ENCODE data around the gene ZNF594.

GRCh38 chr17:5184288-5184687 lies 7.4 kb downstream of the ZNF594 start:
- no peak for TF ChIP-seq CTCF (conservative IDR thresholded peaks at IDR 0.05 in 1 of 2, IDR thresholded peaks at IDR 0.05 in 1 of 2; ENCODE audit: extremely low read depth in 1 of 2, insufficient read depth in 1 of 2, low read depth in 1 of 2, low read length in 2 of 2)
- no peak for TF ChIP-seq EZH2 (IDR thresholded peaks at IDR 0.05; ENCODE audit: borderline replicate concordance, low read length)
